ENCODE results near the gene NKAIN1.
"Not testable (repeated sequence)": the region's sequence is repeated elsewhere in the genome, so short reads cannot be mapped to it uniquely, and the experiment has no call there.

The NKAIN1 gene

DNA sequence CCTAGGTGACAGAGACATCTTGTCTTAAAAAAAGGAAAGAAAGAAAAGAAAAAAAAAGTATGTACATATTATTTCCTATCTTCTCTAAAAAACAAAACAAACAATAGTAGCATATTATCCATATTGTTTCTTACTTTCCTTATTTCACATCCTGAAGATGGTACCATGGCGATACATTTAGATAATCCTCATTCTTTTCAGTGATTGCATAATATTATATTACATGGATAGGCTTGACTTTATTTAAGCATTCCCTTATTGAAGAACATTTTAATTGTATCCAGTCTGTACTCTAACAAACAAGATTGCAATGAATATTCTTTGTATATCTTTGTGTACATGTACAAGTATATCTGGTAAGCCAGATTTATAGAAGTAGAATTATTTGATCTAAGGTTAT is 91.3 kb downstream of the NKAIN1 start:
- DNase-seq, result no peak

DNA sequence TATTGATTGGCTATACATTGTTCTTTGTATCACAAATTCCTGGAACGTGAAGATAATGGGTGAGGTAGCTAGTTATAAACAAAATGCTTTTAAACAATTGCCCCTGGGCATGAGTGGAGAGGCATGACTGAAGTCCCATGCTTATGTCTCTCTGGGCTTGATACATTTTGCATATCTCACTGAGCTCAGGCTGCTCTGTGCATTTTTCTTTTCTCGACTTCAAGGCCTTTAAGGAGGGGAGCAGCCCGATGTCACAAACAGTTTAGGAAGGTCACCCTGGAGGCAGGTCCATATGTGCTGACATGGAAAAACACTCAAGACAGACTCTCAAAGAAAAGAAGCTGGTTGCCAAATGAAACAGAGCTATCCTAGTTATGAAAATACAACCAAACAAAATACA is 94.0 kb downstream of the NKAIN1 start:
- DNase-seq, result no peak

DNA sequence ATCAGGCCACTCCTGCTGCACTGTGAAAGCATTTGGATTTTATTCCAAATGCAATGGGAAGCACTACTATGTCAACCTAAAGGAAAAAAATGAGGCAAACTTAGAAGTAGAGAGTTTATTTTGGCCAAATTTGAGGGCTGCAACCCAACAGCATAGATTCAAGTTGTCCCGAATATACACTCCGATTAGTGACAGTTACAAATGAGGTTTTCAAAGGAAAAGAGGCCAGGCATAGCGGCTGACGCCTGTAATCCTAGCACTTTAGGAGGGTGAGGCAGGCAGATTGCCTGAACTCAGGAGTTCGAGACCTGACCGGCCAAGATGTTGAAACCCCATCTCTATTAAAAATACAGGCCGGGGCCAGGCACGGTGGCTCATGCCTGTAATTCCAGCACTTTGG is 95.2 kb downstream of the NKAIN1 start:
- no peak for DNase-seq

DNA sequence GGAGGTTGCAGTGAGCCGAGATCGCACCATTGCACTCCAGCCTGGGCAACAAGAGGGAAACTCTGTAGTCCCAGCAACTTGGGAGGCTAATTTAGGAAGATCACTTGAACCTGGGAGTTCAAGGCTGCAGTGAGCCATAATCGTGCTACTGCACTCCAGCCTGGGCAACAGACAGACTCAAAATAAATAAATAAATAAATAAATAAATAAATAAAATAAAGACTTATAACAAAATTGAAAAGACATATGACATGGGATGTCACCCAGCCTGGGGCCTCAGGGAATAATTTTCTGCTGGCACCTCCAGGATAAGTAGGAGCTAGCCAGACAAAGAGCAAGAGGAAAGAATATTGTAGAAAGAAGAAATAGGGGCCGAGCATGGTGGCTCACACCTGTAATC is 96.2 kb downstream of the NKAIN1 start:
- no peak for DNase-seq

DNA sequence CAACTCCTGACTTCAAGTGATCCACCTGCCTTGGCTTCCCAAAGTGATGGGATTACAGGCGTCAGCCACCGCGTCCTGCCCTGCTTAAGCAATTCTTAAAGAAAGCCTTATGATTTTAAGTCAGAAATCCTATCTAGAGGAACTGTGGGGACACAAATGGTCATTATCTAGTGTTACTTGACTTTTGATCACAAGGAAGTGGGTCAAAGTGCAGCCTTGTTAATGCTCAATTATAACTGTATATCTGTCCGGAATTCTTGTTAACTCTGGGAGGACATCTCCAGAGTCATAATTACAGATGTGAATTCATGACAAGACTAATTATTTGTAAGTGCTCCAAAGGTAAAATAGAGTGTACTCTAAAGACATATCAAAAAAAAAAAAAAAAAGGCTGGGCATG is 97.3 kb downstream of the NKAIN1 start:
- no peak for DNase-seq

DNA sequence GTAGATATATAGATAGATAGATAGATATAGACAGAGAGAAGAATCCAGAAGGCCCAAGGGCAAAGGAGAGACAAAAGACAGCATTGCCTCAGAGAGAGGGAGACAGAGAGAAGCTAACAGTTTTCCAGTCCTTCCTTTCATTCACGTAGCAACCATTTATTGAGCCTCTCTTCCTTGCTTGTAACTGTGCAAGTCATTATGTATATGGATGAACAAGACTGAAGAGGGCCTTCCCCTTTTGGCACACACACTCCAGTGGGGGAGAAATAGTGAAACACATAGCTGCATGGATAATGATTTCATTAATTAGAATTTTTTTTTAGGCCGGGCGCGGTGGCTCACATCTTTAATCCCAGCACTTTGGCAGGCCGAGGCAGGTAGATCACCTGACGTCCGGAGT is 99.4 kb downstream of the NKAIN1 start:
- DNase-seq, result no peak

DNA sequence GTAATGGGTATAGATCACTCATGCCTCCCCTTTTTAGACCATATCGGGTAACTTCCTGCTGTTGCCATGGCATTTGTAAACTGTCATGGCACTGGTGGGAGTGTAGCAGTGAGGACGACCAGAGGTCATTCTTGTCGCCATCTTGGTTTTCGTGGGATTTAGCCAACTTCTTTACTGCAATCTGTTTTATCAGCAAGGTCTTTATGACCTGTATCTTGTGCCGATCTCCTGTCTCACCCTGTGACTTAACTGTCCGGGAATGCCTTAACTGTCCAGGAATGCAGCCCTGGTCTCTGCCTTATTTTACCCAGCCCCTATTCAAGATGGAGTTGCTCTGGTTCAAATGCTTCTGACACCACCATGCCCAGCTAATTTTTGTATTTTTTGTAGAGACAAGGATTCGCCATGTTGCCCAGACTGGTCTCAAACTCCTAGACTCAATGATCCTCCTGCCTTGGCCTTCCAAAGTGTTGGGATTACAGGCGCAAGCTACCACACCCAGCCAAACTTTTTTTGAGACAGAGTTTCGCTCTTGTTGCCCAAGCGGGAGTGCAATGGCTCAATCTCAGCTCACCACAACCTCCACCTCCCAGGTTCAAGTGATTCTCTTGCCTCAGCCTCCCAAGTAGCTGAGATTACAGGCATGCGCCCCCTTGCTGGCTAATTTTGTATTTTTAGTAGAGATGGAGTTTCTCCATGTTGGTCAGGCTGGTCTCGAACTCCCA is 100.7 kb downstream of the NKAIN1 start:
- not testable (repeated sequence) for DNase-seq

DNA sequence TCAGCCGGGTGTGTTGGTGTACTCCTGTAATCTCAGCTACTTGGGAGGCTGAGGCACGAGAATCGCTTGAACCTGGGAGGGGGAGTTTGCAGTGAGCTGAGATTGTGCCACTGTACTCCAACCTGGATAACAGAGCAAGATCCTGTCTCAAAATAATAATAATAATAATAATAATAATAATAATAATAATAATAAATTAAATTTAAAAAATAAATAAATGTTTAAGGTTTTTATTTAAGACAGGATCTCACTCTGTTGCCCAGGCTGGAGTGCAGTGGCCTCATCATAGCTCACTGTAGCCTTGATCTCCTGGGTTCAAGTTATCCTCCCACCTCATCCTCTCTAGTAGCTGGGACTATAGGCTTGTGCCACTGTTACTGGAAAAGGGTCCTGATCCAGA is 101.8 kb downstream of the NKAIN1 start:
- DNase-seq, result not testable (repeated sequence)

DNA sequence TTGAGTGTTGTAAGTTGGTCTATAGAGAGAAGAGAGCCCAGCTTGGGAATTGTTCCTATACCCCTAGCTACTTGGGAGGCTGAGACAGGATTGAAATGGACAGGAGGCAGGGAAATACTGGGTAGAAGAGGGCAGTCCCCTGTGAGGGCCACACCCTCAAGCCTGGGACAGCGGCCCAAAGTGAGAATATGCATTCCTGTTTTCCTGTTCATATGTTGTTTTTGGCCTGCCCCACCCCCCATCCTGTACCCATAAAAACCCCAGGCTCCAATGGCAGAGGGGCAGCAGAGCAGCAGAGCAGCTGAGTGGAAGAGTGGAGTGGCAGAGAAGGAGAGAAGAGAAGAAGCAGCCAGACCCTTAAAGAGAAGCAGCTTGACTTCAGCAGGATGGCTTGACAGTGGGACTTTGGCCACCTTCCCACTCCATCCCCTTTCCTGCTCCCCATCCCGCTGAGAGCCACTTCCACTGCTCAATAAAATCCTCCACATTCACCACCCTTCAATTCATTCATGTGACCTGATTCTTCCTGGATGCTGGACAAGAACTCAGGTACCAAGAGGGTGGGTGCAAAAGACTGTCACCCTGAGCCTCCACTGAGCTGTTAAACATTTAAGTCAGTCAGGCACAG is 103.6 kb downstream of the NKAIN1 start:
- DNase-seq, result no peak

DNA sequence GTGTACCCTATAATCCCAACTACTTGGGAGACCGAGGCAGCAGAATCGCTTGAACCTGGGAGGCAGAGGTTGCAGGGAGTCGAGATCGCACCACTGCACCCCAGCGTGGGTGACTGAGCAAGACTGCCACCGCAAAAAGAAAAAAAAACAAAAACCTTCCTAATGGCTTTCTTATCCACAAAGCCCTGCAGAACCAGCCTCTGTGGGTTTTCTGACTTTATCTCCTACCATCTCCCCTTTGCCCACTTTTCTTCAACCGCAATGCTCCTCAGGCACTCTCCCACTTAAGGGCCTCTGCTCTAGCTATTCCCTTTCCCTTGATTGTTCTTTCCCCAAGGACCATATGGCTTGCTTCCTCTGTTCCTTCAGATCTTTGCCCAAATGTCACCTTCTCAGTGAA is 106.3 kb downstream of the NKAIN1 start:
- no peak for DNase-seq

Data from DMS153 (cell line).